Stimulated activated CD4-positive, alpha-beta T cell treated with anti-CD3 and anti-CD28 coated beads, Interleukin-1b, Interleukin-23, amount 100 ng/mL, for 1 hour (primary cell): ENCODE data around the gene C19orf73.
A peak's percentile ranks its signal among the peaks of the same experiment; 100 is the strongest.
"Not testable (repeated sequence)": the region's sequence is repeated elsewhere in the genome, so short reads cannot be mapped to it uniquely, and the experiment has no call there.

Experiments used
- DNase-seq, 2 donors: peaks; one replicate each; pipeline ENCODE4 v3.0.0-alpha.2; 2020; ENCODE audit warnings: low read depth in 2 of 2

The C19orf73 gene

DNA sequence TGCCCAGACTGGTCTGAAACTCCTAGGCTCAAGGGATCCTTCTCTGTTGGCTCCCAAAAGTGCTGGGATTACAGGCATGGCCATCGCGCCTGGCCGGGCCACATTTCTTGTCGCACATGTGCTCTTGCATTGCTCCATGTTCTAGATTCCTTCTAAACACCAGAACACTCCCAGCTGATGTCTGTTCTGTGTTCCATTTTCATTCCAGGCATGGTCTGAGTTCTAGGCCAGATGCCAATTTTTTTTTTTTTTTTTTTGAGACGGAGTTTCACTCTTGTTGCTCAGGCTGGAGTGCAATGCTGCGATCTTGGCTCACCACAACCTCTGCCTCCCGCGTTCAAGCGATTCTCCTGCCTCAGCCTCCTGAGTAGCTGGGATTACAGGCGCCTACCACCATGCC is 2.9 kb upstream of the C19orf73 start:
- DNase-seq: not testable (repeated sequence)

- no peak for DNase-seq
Measured at GRCh38 chr19:49120868-49121267, 1.9 kb upstream of the C19orf73 start.

DNA sequence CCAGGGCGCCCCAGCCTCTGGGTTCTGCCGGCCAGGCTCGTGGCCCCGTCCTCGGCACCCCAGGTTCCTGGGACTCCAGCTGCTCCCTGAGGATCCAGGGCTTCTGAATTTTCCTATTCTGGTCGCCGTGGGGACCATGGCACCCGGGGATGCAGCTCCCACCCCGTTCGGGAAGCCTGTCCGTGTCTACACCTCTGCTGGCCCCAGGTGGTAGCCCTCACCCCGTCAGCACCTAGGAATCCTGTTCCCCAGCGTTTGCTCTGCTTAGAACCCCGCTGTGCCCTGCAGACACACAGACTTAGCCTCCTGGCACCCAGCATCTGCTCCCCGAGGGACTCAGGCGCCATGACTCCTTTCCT is 1.4 kb upstream of the C19orf73 start:
- DNase-seq: no peak

DNA sequence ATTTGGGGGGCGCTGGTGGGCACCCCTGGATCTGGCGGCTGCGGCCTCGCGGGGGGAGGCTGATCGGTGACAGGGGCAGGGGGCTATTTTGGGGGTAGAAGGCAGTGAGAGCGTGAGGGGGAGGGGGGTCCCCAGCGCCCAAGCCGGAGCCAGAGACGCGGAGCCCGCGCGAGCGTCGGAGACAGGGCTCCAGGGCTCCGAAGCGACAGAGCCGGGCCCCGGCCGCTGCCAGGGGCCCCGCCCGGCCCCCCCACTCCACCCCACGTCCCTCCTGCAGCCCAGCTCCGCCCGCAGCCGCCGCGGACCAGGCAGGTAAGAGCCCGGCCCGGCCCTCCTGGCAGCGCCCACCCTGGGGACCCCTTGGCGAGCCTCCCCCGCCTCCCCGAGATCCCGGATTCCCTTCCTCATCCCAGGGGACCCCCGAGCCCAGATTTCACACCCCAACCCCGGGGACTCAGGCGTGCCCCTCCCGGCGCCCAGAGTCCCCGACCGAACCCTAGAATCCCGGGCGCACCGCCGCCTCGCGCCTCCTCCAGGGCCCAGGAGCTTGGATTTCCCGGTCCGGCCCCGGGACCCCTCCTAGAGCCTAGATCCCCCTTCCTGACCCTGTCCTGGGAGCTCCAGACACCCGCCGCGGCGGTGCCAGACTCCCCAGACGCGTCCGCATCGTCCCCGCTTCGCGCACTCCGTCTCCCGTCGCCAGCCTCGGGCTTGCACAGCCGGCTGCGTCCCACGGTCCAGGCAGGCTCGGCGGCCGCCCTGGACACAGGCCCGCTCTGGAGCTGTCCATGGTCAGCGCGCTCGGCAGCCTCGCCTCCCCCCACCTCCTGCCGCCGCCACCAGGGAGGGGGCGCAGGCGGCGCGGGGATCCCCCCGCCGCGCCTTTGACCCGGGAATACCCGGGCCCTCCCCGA is 725 bp upstream of the C19orf73 start, which contains the start of gene PPFIA3:
Gene PPFIA3, plus strand, starts transcription at position 134 of the 914 bp plus-strand sequence. CDS start 8,330 bp downstream, outside the sequence.
- DNase-seq: no peak

DNA sequence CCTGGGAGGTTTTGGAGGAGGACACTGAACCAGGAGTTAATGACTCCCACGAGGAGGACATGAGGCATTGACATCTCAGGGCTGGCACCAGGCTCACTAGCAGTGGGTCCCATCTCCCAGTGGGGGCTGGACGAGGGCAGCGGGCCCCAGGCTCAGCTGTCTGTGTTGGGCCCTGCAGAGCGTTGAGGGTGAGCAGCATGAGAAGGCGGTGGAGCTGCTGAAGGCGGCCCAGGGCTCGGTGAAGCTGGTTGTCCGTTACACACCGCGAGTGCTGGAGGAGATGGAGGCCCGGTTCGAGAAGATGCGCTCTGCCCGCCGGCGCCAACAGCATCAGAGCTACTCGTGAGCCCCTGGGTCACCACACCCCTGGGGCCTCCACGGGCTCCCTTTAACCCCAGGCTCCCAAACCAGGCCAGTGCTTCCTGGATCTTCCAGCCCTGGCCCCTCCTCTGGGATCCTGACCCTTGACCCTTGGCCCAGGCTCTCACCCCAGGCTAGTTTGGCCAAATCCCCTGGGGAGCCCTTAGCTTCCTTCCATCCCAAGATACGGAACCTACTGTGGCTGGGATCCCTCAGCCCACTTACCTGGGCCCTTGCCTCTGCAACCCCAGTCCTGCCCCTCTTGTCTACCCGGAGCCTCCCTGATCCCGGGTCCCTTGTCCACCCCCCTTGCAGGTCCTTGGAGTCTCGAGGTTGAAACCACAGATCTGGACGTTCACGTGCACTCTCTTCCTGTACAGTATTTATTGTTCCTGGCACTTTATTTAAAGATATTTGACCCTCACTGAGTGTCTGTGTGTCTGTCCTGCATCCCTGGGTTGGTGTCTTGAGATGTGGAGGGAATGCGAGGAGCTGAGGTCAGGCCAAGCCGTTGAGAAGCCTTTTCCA is 1.0 kb downstream of the C19orf73 start:
- no peak for DNase-seq

- no peak for DNase-seq
Measured at GRCh38 chr19:49116544-49116943, 2.4 kb downstream of the C19orf73 start.

DNA sequence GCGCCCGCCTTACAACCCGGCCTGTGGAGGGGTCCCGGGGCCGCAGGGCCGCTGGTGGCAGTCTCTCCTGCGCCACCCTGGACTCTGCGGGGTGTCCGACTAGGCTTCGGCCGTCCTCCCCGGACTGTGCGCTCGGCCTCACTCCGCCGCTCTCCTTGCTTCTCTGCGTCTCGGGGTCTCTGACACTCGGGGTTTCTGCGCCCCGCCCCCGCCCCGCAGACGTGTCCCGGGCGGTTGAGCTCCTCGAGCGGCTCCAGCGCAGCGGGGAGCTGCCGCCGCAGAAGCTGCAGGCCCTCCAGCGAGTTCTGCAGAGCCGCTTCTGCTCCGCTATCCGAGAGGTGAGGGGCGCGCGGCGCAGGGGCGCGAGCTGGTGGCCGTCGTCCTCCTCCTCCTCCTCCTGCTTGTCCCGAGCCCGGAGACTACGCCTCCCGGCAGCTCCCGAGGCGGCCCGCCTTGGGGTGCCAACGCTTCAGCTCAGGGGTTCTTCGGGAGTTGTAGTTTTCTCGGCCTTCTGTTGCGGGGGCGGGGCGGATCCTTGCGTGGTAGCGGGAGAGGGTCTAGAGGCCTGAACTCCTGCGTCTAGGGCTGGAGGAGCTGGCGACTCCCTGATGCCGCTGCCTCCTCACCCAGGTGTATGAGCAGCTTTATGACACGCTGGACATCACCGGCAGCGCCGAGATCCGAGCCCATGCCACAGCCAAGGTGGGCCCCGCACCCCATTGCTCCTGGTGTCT is 4.1 kb downstream of the C19orf73 start:
- DNase-seq: peak in 1 of 2 donors; percentile 42

- DNase-seq: peak in 1 of 2 donors; percentile 59
Measured at GRCh38 chr19:49113762-49114629, 4.9 kb downstream of the C19orf73 start, which contains the start of gene LIN7B. TSS of gene LIN7B (plus strand) at chr19:49114370. CDS start at chr19:49114405, 35 bp downstream.

GRCh38 chr19:49111218-49111998 is 7.5 kb downstream of the C19orf73 start:
- no peak for DNase-seq

DNA sequence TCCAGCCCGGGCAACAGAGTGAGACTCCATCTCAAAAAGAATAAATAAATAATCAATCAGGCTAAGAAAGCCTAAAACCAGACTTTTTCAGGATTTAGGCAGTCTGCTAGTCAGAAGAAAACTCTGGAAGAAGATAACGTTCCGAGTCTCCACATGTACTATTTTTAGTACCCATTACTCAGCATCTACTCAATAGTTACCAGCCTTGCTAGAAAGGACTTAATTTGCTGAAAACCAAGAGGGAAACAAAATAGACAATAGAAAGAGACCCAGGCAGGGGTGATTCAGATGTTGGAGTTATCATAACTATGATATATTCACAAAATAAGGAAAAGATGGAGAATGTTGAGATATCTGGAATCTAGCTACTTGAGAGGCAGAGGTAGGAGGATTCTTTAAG is 8.4 kb downstream of the C19orf73 start:
- DNase-seq: no peak

GRCh38 chr19:49109569-49110233 is 9.2 kb downstream of the C19orf73 start:
- DNase-seq: no peak

DNA sequence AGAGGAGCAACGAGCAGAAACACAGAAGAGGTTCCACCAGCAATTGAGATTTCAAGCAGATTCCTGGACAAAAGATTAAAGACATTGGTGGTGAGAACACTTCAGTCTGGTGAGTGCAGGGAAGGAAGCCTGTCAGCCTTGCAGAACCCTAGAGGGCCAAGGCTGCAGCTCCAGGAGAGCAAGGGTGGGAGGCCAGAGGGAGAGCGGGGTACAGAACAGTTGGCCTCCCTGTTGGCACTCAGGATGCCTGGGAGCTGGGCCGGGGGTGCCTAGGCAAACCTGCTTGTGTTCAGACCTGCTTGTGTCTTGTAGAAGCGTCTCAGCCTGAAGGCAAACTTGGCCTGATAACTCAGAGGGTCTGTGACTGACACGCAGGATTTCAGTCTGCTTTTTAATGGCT is 9.9 kb downstream of the C19orf73 start:
- no peak for DNase-seq

- no peak for DNase-seq
Measured at GRCh38 chr19:49107625-49108459, 11.1 kb downstream of the C19orf73 start.

DNA sequence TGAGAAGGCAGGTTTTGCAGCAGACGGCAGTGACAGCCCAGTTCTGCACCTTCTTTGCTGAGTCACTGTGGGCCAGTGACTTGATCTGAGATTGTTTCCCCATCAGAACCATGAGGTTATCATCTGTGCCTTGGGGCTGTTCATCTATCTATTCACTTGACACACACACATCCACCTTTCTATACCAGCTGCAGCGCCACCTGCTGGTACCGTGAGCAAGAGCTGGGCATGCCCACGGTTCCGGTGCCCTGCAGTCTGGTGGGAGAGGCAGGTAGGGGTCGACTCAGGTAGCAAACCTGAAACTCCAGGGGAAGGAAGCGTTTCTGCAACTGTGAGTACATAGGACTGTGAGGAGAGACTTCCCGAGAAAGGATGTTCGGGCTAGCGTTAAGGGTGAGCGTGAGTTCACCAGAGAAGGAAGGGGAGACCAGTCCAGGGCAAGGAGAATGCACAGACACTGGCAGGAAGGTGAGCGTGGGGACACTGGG is 12.3 kb downstream of the C19orf73 start:
- DNase-seq: peak; percentile 34 to 49

GRCh38 chr19:49104229-49104864 is 14.6 kb downstream of the C19orf73 start:
- no peak for DNase-seq

DNA sequence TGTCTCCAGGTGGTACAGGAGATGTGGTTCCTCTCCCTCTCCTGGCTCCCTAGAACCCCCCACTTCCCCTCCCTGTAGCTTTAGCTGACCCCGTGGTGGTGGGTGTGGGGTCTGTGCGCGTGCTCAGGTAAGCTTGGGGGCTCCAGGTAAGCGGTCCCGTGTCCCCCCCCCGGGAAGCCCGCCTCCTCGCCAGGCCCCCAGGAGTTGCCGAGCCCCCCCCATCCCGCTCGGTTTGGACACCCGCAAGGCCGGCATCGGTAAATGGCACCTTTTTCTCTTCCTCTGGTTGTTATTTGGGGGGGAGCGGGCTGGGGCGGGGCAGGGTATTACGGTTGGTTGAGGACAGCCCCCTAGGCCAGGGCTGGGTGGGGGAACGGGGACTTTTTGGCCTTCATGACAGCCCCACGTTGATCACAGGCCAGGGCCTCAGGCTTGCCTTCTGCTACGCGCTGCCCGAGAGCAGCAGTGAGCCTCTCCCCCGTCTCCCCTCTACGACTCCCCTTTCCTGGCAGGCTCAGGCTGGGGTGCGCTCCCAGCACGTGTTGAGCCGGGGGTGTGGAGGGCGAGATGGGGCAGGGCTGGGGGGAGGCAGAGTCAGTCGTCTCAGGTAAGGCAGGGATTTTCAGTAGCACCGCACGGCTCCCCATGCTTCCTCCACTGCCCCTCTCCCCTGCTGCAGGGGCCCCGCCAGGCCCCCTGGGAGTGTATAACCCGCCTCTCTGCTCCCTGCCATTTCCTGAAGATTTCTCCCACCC is 15.4 kb downstream of the C19orf73 start:
- no peak for DNase-seq

DNA sequence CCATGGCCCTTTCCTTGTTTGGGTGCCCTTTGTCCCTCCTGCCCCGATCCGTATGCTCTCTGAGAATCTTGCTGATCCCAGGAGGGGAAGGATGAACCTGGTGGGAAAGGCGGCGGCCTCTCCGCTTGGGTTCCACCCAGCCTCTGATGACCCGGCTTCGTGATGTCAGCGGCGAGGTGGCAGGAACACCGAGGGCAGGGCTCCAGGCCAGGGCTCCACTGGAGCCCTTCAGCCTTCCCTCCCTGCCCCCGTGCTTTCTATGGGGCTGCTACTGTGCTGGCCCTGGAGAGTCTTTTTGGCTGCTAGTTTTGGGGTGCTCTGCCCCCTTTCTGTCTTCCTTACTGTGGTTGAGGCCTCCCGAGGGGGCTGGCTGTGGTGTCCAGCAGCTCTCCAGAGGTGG is 16.6 kb downstream of the C19orf73 start:
- no peak for DNase-seq
